GM23248 (cell line): ENCODE measurements around the gene SNX17. TPM values are rescaled to one million over a fixed set of nuclear protein-coding genes. Genes with fewer than 3 reads are reported as not detected.
"Not testable (repeated sequence)": the region's sequence is repeated elsewhere in the genome, so short reads cannot be mapped to it uniquely, and the experiment has no call there.

Source experiments
- DNase-seq: peaks from one replicate; pipeline ENCODE4 v3.0.0-alpha.2; 2015
- H2AFZ ChIP-seq: fragments of 200-600 bp; sonication (generic); 2 replicates; pipeline ENCODE4 v1.6.1; 2016; ENCODE audit warnings: antibody characterized with exemption
- H3F3A ChIP-seq: fragments of 200-600 bp; sonication (generic); 2 replicates; pipeline ENCODE4 v1.6.1; 2016; ENCODE audit warnings: mild to moderate bottlenecking, antibody characterized with exemption, mixed run types; ENCODE audit not compliant: insufficient read depth
- H3K27ac ChIP-seq: fragments of 200-600 bp; sonication (generic); 2 replicates; pipeline ENCODE4 v1.5.1; 2016; ENCODE audit warnings: mild to moderate bottlenecking
- H3K27me3 ChIP-seq: fragments of 200-600 bp; sonication (generic); replicated peaks from 2 replicates; pipeline ENCODE4 v1.6.1; 2016; ENCODE audit warnings: mild to moderate bottlenecking; ENCODE audit not compliant: insufficient read depth
- H3K36me3 ChIP-seq: fragments of 200-600 bp; sonication (generic); 2 replicates; pipeline ENCODE4 v1.6.1; 2016; ENCODE audit warnings: low read depth, mild to moderate bottlenecking
- H3K4me1 ChIP-seq: fragments of 200-600 bp; sonication (generic); 2 replicates; pipeline ENCODE4 v1.6.1; 2016; ENCODE audit warnings: mild to moderate bottlenecking; ENCODE audit not compliant: insufficient read depth
- H3K4me2 ChIP-seq: fragments of 200-600 bp; sonication (generic); one replicate; pipeline ENCODE4 v1.6.1; 2016; ENCODE audit warnings: mild to moderate bottlenecking; ENCODE audit not compliant: unreplicated experiment
- H3K4me3 ChIP-seq: fragments of 200-600 bp; sonication (generic); 2 replicates; pipeline ENCODE4 v1.5.1; 2016; ENCODE audit warnings: mild to moderate bottlenecking
- H3K79me2 ChIP-seq: fragments of 200-600 bp; sonication (generic); 2 replicates; pipeline ENCODE4 v1.6.1; 2016; ENCODE audit warnings: mild to moderate bottlenecking; ENCODE audit not compliant: insufficient read depth
- H3K9ac ChIP-seq: fragments of 200-600 bp; sonication (generic); 2 replicates; pipeline ENCODE4 v1.6.1; 2016; ENCODE audit warnings: mild to moderate bottlenecking
- H3K9me2 ChIP-seq: fragments of 200-600 bp; sonication (generic); 2 replicates; pipeline ENCODE4 v1.6.1; 2016; ENCODE audit warnings: mixed run types, mild to moderate bottlenecking, moderate library complexity; ENCODE audit not compliant: insufficient read depth
- H3K9me3 ChIP-seq: fragments of 200-600 bp; sonication (generic); one replicate; pipeline ENCODE4 v1.6.1; 2017; ENCODE audit warnings: low read depth
- H4K20me1 ChIP-seq: fragments of 200-600 bp; sonication (generic); 2 replicates; pipeline ENCODE4 v1.6.0; 2016; ENCODE audit not compliant: insufficient read depth
- EZH2 ChIP-seq: fragments of 200-600 bp; sonication (generic); IDR thresholded peaks from 2 replicates; pipeline ENCODE4 v1.6.1; 2018; ENCODE audit warnings: antibody characterized with exemption, mild to moderate bottlenecking; ENCODE audit not compliant: insufficient read depth, poor library complexity, severe bottlenecking
- EZH2phosphoT487 ChIP-seq: fragments of 200-600 bp; sonication (generic); IDR thresholded peaks from 2 replicates; pipeline ENCODE4 v1.6.1; 2018; ENCODE audit warnings: antibody characterized with exemption, moderate library complexity, mild to moderate bottlenecking, low read depth; ENCODE audit not compliant: insufficient read depth
- WGBS, 2 experiments: methylation state at CpG; one replicate each; pipeline ENCODE4 v1.1.6; 2015 to 2017; ENCODE audit warnings: low lambda C conversion rate in 2 of 2, low coverage in 1 of 2; ENCODE audit errors: missing lambda C conversion rate in 2 of 2; 5-methylcytosine and 5-hydroxymethylcytosine counted together
- in situ Hi-C: fragments of 300-500 bp; cut with MboI; formaldehyde crosslinking; loops from 2 replicates; pipeline ENCODE4 v1.15.0; 2020
- polyA plus RNA-seq: library from polyadenylated mRNA; unstranded; fragments of >200 nt; fragmentation: Nextera tagmentation; extraction: Ambion mirVana; gene quantifications from 2 replicates; pipeline ENCODE4 v1.2.1, GENCODE V29; 2016
- total RNA-seq: library from RNA; depleted of rRNA; stranded (reverse); fragments of >200 nt; shearing (Covaris generic); gene quantifications from 2 replicates; pipeline ENCODE4 v1.2.3, GENCODE V29; 2014

SNX17 gene
- total and polyA plus RNA-seq, 2 experiments from 2014 or later, result 173 to 193 TPM

DNA sequence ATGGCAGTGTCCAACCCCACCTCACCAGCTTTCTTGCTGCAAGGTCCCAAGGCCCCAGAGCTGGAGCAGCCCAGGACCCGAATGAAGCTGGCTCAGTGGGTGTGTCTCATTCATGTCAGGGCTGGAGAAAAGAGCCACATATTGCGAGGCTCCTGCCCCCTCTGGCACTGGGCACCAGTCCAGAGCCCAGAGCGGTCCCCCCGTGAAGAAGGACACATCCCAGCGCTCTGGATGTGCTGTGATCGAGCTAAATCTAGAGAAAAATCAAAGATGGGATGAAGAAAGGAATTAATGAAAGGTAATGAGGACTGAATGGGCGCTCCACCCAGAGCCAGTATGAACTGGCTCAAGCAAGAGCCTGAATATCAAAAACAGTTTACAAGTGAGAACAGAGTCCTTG, 34.2 kb upstream of the SNX17 start:
- DNase-seq, result no peak
- Histone ChIP-seq H3K9ac (no peak overlapping the region), H2AFZ (no peak overlapping the region), H3K4me2 (no peak overlapping the region), H3F3A (no peaks in the 10 kb centered on the region), H3K36me3 (peaks cover 38% of the 10 kb centered on the region), H3K4me1 (no peaks in the 10 kb centered on the region), H3K4me3 (no peak overlapping the region), H3K27ac (no peak overlapping the region), H4K20me1 (no peaks in the 10 kb centered on the region), H3K9me3 (no peaks in the 10 kb centered on the region), H3K79me2 (no peaks in the 10 kb centered on the region), H3K27me3 (no peaks in the 10 kb centered on the region), H3K9me2 (no peaks in the 10 kb centered on the region)
- no peak for TF ChIP-seq EZH2phosphoT487
- TF ChIP-seq EZH2, result no peak
- 85 to 91% methylated on average over 7 of the region's 7 CpGs for WGBS, 2 experiments
- in situ Hi-C loops, result no loop called here

DNA sequence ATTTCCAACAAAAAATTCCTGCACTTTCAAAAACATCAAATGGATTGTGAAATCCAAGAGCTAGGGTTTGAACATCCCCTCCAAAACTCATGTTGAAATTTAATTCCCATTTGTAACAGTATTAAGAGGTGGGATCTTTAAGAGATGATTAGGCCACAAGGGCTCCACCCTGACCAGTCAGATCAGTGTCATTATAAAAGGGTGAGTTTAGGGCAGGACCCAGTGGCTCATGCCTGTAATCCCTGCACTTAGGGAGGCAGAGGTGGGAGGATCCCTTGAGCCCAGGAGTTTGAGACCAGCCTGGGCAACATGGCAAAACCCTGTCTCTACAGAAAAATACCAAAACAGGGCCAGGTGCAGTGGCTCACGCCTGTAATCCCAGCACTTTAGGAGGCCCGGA, 22.8 kb upstream of the SNX17 start:
- DNase-seq, result peak; percentile 38
- Histone ChIP-seq H3K9me2 (no peaks in the 10 kb centered on the region), H3K27me3 (no peaks in the 10 kb centered on the region), H3K27ac (peak overlapping the region; percentile 26; the same call in 1 of the 2 replicates), H3K36me3 (no peaks in the 10 kb centered on the region), H3K9ac (no peak overlapping the region), H3K4me1 (no peaks in the 10 kb centered on the region; the same call in none of the 2 replicates), H3K4me2 (no peak overlapping the region), H2AFZ (no peak overlapping the region), H3K79me2 (peaks cover 100% of the 10 kb centered on the region), H3F3A (no peaks in the 10 kb centered on the region), H3K4me3 (no peak overlapping the region), H4K20me1 (no peaks in the 10 kb centered on the region), H3K9me3 (no peaks in the 10 kb centered on the region)
- WGBS, 2 experiments, result 96 to 100% methylated on average over 2 of the region's 2 CpGs
- in situ Hi-C loops, result no loop called here
- TF ChIP-seq EZH2 (no peak), EZH2phosphoT487 (no peak)

DNA sequence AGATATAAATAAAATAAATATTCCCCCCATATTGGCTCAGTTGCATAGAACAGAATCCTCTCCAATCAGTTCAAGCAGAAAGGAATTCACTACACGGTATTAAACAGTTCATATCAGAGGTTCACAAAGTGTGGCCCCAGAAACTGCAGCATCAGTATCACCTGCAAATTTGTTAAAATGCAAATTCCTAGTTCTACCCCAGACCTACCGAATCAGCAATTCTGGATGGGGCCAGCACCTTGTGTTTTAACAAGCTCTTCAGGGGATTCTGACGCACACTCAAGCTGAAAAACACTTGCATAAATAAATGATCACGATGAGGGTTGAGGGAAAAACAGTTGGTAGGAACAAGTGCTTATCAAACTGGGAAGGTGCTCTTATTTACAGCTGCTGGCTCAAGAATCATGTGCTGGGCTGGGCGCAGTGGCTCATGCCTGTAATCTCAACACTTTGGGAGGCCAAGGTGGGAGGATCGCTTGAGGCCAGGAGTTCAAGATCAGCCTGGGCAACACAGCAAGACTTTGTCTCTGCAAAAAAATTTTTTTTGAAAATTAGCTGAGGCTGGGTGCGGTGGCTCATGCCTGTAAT, 20.2 kb upstream of the SNX17 start:
- TF ChIP-seq EZH2phosphoT487, result no peak
- TF ChIP-seq EZH2, result no peak
- in situ Hi-C loops, result no loop called here
- no peaks in the 10 kb centered on the region for H3K9me2 ChIP-seq
- peaks cover 13% of the 10 kb centered on the region for H3K4me1 ChIP-seq
- no peak overlapping the region for H3K4me3 ChIP-seq
- no peaks in the 10 kb centered on the region for H3K36me3 ChIP-seq
- WGBS, 2 experiments, result 84 to 88% methylated on average over 7 of the region's 7 CpGs
- DNase-seq, result no peak
- H3F3A ChIP-seq, result no peaks in the 10 kb centered on the region
- no peak overlapping the region for H3K9ac ChIP-seq
- no peaks in the 10 kb centered on the region for H3K27me3 ChIP-seq
- no peak overlapping the region for H3K27ac ChIP-seq
- H3K79me2 ChIP-seq, result peaks cover 100% of the 10 kb centered on the region
- no peak overlapping the region for H3K4me2 ChIP-seq
- no peaks in the 10 kb centered on the region for H4K20me1 ChIP-seq
- no peaks in the 10 kb centered on the region for H3K9me3 ChIP-seq
- H2AFZ ChIP-seq, result no peak overlapping the region

DNA sequence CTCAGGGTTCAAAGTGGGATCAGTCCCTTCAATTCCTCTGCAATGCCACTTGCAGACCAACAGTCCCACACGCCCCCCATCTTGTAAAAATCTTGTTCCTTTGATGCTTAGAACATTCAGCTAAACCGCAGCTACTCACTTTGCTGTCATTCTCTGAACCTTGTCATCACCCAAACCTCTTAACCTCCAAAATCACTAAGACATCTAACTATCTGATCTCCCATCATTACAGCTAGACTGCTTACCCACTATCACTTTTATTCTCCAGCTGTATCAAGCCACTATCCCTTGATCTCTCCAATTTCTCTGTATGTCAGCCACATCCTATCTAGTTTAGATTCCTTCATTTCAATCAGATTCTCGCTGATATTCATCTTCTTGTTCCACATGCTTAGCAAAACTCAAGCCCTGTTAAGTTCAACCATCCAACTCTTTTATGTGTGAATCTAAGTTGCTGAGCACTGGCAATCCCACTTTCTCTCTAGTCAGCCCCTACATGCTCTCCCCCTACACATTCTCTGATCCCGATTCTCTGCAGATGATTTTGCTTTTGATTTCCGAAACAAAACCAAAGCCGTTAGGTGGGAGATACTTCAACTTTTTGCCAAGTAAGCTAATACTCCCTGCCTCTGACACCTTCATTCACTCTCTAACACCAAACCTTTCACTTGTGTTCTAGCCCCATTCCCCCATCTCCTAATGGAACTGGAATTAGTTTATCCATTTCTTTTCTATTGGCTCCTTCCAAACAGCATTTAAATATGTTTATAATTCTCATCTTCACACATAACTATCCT, 18.4 kb upstream of the SNX17 start:
- Histone ChIP-seq H2AFZ (no peak overlapping the region), H3K27ac (no peak overlapping the region), H3K79me2 (peaks cover 94% of the 10 kb centered on the region), H3K4me2 (no peak overlapping the region), H3K36me3 (no peaks in the 10 kb centered on the region), H3K4me1 (peaks cover 19% of the 10 kb centered on the region), H3K9me3 (no peaks in the 10 kb centered on the region), H3K27me3 (no peaks in the 10 kb centered on the region), H3F3A (no peaks in the 10 kb centered on the region), H4K20me1 (no peaks in the 10 kb centered on the region), H3K4me3 (no peak overlapping the region), H3K9me2 (no peaks in the 10 kb centered on the region), H3K9ac (no peak overlapping the region)
- no peak for TF ChIP-seq EZH2
- TF ChIP-seq EZH2phosphoT487, result no peak
- no peak for DNase-seq
- 87 to 91% methylated on average over 6 of the region's 6 CpGs for WGBS, 2 experiments
- in situ Hi-C loops, result no loop called here

DNA sequence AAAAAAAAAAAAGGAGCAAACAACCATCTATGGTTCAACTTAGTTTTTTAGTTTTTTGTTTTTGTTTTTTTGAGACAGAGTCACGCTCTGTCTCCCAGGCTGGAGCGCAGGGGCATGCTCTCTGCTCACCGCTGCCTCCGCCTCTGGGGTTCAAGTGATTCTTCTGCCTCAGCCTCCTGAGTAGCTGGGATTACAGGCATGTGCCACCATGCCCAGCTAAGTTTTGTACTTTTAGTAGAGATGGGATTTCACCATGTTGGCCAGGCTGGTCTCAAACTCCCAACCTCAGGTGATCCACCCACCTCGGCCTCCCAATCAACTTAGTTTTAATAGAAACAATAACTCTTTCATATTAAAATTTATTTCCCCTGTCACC, 17.0 kb upstream of the SNX17 start:
- H3F3A ChIP-seq, H3K4me2 ChIP-seq, H3K36me3 ChIP-seq, H3K9me3 ChIP-seq, in situ Hi-C loops, H3K27ac ChIP-seq, H3K9me2 ChIP-seq, H2AFZ ChIP-seq, H3K4me3 ChIP-seq, H3K9ac ChIP-seq, H3K27me3 ChIP-seq, H4K20me1 ChIP-seq, DNase-seq: not testable (repeated sequence)
- Histone ChIP-seq H3K79me2 (peaks cover 91% of the 10 kb centered on the region), H3K4me1 (peaks cover 27% of the 10 kb centered on the region)
- 98 to 99% methylated on average over 5 of the region's 5 CpGs for WGBS, 2 experiments
